ENCODE measurements around the gene PISD. TPM values are rescaled to one million over a fixed set of nuclear protein-coding genes. Genes with fewer than 3 reads are reported as not detected.

The PISD gene
- total RNA-seq, 4 donors from 2014 or later: 15.3 to 19.0 (median 18.5) TPM

- H3K9me3 ChIP-seq: no peaks in the 10 kb centered on the region
- H3K27me3 ChIP-seq: no peaks in the 10 kb centered on the region
- intact Hi-C loops (cut with DNase I; ENCODE audit: low total_unique reads): no loop called here
- no peak overlapping the region for H3K4me3 ChIP-seq
- ATAC-seq (no peak), DNase-seq (no peak)
- H3K4me1 ChIP-seq: no peaks in the 10 kb centered on the region
- no peaks in the 10 kb centered on the region for H3K36me3 ChIP-seq
- no peak for TF ChIP-seq CTCF (IDR thresholded peaks at IDR 0.05 in 4 of 5, conservative IDR thresholded peaks at IDR 0.05 in 1 of 5)
- TF ChIP-seq POLR2A (IDR thresholded peaks at IDR 0.05): no peak
- H3K27ac ChIP-seq: no peak overlapping the region
- in situ Hi-C loops (cut with MboI; ENCODE audit: low sequenced_read_pairs in 4 of 4): no loop called here
Observed at GRCh38 chr22:31609716-31610115, 52.3 kb downstream of the PISD start.

GRCh38 chr22:31607696-31608095 is 54.3 kb downstream of the PISD start:
- Histone ChIP-seq H3K9me3 (no peaks in the 10 kb centered on the region), H3K4me1 (no peaks in the 10 kb centered on the region), H3K4me3 (no peak overlapping the region), H3K36me3 (no peaks in the 10 kb centered on the region), H3K27ac (no peak overlapping the region), H3K27me3 (no peaks in the 10 kb centered on the region)
- no peak for ATAC-seq
- in situ Hi-C loops (cut with MboI; ENCODE audit: low sequenced_read_pairs in 4 of 4): no loop called here
- no peak for DNase-seq
- intact Hi-C loops (cut with DNase I; ENCODE audit: low total_unique reads): no loop called here
- no peak for TF ChIP-seq POLR2A (IDR thresholded peaks at IDR 0.05)
- TF ChIP-seq CTCF (IDR thresholded peaks at IDR 0.05 in 4 of 5, conservative IDR thresholded peaks at IDR 0.05 in 1 of 5): no peak

GRCh38 chr22:31605851-31606585 is 56.0 kb downstream of the PISD start:
- H3K4me1 ChIP-seq: no peaks in the 10 kb centered on the region
- H3K9me3 ChIP-seq: no peaks in the 10 kb centered on the region
- intact Hi-C loops (cut with DNase I; ENCODE audit: low total_unique reads) (no loop called here), in situ Hi-C loops (cut with MboI; ENCODE audit: low sequenced_read_pairs in 4 of 4) (no loop called here)
- no peaks in the 10 kb centered on the region for H3K27me3 ChIP-seq
- no peaks in the 10 kb centered on the region for H3K36me3 ChIP-seq
- TF ChIP-seq POLR2A (IDR thresholded peaks at IDR 0.05): no peak
- no peak for TF ChIP-seq CTCF (IDR thresholded peaks at IDR 0.05 in 4 of 5, conservative IDR thresholded peaks at IDR 0.05 in 1 of 5)
- H3K4me3 ChIP-seq: no peak overlapping the region
- DNase-seq: no peak
- H3K27ac ChIP-seq: no peak overlapping the region
- ATAC-seq: no peak

- in situ Hi-C loops (cut with MboI; ENCODE audit: low sequenced_read_pairs in 4 of 4) (no loop called here), intact Hi-C loops (cut with DNase I; ENCODE audit: low total_unique reads) (no loop called here)
- no peak for DNase-seq
- ATAC-seq: no peak
- Histone ChIP-seq H3K9me3 (no peaks in the 10 kb centered on the region), H3K36me3 (no peaks in the 10 kb centered on the region), H3K27ac (no peak overlapping the region), H3K4me3 (no peak overlapping the region), H3K27me3 (no peaks in the 10 kb centered on the region), H3K4me1 (no peaks in the 10 kb centered on the region)
- TF ChIP-seq POLR2A (IDR thresholded peaks at IDR 0.05) (no peak), CTCF (IDR thresholded peaks at IDR 0.05 in 4 of 5, conservative IDR thresholded peaks at IDR 0.05 in 1 of 5) (no peak)
Observed at GRCh38 chr22:31604746-31605705, 57.0 kb downstream of the PISD start.
